T-helper 1 cell treated with Interleukin-12 subunit alpha and Interleukin-12 subunit beta and Interleukin-4 antibody, amounts not matched to agents 30 ng/mL and 1 ng/mL, for 36 hours (primary cell): ENCODE measurements around the gene ATP9A. TPM values are rescaled to one million over a fixed set of nuclear protein-coding genes. Genes with fewer than 3 reads are reported as not detected.
"Not testable (repeated sequence)": the region's sequence is repeated elsewhere in the genome, so short reads cannot be mapped to it uniquely, and the experiment has no call there.

ENCODE experiments used
- intact Hi-C: fragments of 100-400 bp; cut with micrococcal nuclease; formaldehyde crosslinking; loops from one replicate; pipeline ENCODE4 v1.15.1; 2024
- total RNA-seq: library from RNA; stranded (reverse); gene quantifications from 2 replicates; pipeline ENCODE4 v1.2.3, GENCODE V29; 2022

ATP9A gene
- total RNA-seq, 1 donor from 2014 or later: 3.2 TPM

DNA sequence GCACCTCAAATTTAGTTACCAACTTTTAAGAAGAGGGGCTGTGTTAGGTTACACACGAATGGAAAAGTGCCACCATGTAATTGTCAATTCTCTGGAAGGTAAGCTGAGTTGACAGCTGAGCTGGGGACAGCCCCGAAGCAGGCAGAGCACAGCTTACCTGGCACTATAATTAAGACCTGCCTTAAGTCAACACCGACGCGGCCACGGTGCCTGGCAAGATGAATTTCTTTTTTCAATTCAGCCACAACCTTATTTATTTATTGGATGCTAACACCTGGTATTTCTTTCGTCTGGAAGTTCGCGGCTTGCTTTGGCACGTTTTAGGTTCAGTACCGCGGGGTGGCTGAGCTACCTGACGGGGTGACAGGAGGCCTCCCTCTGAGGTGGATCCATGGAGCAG, 185.1 kb downstream of the ATP9A start:
- intact Hi-C loops: no loop called here

DNA sequence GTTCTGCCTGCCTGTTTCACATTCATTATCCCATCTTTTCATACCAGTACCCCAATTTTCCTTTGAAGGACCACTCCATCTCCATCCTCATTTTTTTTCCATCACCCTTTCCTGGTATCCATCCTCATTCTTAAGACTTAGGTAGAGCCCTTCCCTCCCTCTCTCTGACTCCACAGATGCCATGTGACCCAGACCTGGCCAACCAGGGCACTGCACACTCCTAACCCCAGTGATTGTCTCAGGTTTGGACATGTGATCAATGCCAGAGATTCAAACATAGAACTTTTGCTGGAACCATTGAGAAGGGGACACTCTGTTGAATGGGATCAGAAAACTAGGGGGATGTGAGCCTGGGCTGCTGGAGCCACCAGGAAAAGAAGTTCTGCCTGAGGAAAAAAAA, 186.6 kb downstream of the ATP9A start:
- intact Hi-C loops: no loop called here

DNA sequence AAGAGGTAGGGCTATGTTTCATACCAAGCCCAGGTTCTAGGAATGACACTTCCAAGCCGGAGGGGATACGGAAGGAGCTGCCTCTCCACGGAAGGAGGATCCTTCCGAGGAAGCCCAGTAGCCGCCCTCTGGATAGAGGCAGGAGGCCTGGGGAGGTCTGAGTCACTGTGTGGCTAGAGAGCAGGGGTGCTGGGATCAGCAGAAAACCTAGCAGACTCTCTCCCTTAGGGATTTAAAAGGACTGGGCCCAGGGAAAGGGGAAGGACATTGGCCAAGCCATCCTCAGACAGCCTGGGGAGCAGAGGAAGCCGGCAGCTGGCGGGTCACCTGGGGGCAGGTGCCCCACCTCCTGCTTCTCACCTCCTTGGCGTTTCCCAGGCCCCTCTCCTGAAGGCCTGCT, 189.1 kb downstream of the ATP9A start:
- intact Hi-C loops: no loop called here

DNA sequence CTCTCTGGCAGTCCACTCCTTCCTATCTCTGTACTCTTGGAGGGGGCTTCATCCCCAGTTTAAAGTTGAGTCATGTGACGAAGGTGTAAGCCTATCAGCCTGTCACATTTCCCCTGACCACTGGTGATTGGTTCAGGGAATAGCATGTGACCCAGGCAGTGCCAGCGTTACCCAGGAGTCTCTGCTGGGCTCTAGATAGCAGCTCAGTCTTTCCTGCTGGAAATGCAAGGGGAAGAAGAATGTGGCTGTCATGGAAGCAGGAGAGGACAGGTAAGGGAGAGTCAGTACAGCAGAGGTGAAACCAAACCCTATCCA, 190.1 kb downstream of the ATP9A start:
- intact Hi-C loops: no loop called here

DNA sequence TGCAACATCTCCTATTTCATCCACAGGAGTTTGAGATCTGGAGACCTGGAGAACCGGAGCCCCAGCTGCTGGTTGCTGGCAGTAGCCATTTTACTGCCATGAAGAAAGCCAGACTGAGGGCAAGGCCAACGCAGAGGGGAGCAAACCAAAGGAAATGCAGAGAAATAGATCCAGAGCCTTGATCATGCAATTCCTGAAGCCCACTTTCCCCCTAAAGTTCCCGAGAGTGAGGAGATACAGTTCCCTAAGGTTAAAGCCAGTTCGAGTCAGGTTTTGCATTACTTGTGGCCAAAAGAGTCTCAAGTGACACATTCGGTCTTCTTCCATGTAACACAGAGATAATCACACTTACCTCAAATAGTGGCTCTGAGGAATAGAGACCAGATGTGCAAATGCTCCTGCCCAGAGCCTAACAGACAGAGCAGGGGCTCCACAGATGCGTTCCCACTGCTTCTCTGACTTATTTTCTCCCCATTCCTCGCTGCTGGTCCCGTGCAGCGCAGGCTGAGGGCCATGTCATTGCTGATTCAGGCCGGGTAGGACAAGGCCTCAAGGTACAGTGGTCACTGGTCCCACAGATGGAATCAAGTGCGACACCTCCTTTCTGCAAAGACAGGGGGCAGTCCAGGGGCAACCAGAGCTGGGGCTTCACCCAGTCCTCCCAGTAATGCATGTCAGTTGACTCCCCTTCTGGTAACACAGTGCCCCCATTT, 190.6 kb downstream of the ATP9A start:
- intact Hi-C loops: no loop called here

DNA sequence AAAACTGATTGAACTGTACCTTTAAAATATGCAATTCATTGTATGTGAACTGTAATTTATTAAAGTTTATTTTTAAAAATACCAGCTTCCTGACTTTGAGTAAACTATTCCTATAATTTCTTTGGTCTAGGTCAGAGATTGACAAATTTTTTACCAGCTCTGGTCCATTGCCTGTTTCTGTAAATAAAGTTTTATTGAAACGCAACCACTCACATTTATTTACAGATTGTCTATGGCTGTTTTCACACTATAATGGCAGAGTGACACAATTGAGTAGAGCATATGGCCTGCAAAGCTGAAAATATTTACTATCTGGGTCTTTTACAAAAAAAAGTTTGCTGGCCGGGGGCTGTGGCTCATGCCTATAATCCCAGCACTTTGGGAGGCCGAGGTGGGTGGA, 192.7 kb downstream of the ATP9A start:
- intact Hi-C loops: no loop called here

DNA sequence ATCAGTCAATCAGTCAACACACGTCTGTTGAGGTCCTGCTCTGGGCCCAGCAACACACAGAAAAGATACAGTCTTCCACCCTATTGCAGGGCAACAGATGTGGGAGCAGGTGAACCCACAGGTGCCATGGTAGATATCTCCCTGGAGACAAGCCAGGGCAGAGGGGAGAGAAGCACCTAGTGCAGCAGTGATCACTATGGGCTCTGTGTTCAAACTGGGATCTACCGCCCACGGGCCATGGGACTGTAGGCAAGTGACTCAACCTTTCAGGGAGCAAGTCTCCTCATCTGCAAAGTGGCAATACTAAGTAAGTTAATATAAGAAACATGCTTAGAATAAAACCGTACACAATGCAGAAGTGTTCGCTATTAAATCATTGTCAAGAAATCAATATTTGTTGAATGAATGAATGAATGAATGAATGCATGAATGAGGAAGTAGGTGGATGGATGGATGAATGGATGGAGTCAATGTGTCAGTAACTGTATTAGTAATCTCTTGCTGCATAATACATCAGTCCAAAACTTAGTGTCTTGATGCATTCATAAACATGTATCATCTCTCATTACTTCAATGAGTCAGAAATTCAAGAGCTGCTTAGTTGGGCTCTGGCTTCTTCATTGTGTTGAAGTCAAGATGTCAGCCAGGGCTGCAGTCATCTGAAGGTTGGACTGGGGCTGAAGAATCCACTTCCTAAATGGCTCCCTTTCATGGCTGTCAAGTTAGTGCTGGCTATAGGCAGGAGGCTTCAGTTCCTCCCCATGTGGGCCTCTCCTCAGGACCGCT, 193.7 kb downstream of the ATP9A start:
- intact Hi-C loops: no loop called here

DNA sequence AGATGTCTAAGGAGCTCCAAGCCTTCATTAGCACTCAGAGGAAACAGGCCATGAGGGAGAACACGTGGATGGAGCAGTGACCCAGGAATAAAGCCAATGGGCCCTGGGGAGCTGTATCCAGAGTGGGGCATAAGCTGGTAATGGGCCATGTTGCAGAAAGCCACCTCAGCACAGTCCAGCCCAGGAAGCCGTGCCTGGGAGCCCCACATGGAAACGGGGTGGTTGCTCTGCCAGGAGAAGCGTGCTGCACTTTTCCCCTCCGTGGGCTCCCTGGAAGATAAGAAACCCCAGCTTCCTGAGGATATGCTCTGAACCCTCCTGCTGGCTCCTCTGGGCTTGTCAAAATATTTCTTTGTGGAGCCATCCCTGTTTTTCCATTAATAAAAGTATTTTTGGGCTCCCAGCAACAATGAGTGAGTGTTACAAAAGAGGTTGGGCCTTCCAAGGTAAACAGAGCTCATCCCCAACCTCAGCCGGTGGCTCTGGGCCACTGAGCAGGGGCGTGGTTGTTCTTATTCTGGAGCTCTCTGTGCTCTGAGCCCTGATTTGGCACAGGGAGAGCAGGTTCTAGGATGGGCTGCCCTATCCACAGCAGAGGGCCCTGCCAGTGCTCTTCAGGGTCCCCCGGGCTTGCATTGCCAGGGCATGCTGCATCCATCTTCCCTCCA, 194.5 kb downstream of the ATP9A start:
- intact Hi-C loops: no loop called here

DNA sequence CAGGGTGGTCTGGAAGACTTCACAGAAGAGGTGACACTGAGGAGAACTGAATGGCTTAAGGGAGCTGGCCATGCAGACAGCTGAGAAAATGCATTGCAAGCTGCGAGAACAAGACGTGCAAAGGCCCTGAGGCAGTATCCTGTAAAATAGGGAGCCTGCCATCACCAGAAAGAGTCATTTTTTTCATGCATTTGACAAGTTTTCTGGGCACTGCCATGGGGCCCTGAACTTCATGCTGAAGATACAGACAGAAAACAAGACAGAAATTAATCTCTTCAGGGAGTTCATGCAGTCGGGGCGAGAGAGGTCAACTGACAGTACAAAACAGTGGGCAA, 196.8 kb downstream of the ATP9A start:
- intact Hi-C loops: no loop called here

DNA sequence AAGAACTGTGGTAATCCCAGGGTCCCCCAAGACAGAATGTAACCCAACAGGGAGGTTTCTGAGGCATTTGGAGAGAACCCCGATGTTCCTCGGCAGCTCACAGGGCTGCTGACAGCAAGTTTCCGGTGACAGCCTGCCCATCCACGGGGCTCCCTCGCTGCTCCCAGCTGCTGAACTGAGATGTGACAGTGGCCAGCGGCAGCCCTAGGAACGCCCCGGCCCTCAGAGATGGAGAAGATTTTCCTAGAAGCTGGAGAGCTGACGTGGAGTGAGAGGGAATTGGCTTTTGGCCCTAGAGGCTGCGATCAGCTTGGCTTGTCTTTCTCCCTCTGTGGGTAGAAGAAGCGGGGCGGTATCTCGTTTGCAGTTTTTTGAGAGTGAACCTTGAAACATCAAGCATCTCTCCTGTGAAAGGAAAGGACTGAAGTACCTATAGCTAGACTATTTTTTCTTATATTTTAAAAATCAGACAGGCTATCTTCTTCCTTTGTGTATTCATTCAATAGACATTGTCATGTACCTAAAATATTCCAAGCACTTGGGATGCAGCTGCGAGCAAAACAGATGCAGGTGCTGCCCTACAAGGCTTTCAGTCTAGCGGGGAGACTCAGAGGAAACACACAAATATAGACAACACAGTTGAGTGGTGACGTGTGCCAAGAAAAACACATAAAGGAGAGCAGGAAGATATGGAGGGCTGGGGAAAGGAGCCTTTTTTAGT, 197.3 kb downstream of the ATP9A start:
- intact Hi-C loops: no loop called here

DNA sequence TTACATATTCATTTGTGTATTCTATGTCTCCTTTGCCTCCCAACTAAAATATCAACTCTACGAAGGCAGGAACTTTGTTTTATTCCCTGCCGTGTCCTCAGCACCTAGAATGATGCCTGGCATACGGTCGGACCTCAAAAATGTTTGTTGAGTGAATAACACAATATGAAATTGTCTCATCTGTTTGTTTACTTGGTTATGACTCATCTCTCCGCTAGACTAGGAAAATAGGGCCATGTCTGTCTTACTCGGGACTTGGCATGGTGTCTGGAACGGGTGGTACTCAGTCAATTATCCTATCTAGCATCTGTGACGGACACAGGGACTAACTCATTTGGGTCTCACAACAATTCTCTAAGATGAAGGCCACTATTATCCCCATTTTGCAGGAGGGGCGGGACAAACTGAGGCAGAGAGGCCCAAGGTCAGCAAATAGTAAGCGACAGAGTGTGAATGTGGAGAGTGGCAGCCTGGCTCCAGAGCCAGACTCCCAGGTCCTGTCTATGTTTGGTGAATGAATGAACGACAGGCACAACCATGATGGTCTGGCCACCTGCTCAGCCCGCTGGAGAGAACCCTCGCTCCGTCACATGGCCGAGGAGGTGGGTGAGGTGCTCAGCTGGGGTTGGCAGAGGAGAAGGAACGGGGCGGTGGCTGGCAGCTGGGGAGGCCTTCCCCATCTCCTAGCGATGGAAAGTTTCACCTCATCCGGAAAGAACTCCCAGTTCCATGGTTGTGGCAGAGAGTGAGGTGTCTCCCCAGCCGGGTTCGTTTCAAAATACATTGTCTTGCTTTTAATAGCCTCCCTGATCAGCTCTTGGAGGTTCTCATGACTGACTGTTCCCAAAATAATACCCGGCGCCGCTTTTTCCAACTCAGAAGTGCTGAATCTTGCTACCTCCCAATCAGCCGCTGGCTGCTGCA, 198.1 kb downstream of the ATP9A start:
- intact Hi-C loops: no loop called here

DNA sequence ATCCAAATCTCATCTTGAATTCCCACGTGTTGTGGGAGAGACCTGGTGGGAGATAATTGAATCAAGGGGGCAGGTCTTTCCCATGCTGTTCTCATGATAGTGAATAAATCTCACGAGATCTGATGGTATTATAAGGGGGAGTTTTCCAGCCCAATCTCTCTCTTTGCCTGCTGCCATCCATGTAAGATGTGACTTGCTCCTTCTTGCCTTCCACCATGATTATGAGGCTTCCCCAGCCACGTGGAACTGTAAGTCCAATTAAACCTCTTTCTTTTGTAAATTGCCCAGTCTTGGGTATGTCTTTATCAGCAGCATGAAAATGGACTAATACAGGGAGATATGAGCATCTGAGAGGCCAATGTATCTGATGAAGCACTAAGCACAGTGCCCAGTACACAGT, 199.7 kb downstream of the ATP9A start:
- intact Hi-C loops: not testable (repeated sequence)

DNA sequence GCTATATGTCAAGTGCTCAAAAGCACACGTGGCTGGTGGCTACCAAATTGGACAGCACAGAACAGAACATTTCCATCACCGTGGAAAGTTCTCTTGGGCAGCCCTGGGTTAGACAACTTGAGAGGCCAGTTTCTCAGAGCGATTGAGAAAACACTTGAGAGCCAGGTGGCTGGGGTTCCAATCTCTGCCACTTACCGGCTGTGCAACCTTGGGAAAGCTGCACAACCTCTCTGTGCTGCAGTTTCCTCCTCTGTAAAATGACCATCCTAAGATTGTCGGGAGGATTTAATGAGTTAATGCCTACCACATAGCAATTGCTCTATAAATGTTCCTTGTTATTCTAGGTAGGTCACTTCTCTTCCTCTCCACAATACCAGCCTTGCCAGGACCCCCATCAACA, 200.6 kb downstream of the ATP9A start:
- intact Hi-C loops: no loop called here

DNA sequence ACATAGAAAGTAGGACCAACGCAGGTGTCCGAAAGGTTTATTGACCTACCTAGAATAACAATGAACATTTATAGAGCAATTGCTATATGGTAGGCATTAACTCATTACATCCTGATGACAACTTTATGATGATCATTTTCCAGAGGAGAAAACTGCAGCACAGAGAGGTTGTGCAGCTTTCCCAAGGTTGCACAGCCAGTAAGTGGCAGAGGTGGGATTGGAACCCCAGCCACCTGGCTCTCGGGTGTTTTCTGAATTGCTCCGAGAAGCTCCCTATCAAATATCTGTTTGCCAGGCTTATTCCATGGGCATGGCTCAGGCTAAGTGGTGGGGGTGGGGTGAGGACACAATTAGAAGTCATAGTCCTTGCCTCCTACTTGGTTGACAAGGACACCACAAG, 201.6 kb downstream of the ATP9A start:
- intact Hi-C loops: no loop called here

DNA sequence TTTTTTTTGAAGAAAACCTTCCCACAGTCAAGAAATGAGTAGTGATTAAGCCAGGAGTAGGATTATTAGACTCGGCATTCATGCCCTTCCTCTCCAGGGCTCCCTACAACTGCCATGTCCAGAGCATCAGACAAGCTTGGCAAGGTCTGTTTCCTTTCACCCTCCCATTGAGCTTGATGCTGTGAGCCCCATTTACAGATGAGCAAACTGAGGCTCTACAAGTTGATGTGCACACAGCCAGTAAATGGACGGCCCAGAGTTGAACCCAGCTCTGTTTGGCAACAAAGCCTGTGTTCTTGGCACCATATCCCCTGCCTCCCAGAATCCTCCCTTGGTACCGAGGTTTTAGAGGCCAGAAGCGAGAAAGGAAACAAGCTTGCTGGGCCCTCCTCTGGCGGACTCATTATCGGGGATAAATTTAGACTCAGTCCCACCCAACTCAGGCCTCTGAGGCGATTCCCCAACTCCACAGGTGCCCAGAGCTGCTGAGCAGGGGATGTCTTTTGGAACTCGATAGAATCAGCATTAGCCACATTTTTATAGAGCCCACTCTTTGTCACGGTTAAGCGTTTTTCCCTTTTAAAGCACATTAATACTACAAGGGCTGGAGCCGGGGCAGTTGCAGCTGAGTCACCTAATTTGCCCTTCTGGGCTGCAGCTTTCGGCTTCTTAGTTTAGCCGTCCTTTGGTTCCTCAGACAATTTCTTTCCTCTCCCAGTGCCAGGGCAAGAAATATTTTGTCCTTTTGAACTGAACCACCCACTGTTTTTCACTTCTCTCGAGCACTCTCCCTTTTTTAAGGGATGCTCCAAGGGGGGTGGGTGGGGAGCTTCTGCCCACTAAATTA, 202.7 kb downstream of the ATP9A start:
- intact Hi-C loops: no loop called here

DNA sequence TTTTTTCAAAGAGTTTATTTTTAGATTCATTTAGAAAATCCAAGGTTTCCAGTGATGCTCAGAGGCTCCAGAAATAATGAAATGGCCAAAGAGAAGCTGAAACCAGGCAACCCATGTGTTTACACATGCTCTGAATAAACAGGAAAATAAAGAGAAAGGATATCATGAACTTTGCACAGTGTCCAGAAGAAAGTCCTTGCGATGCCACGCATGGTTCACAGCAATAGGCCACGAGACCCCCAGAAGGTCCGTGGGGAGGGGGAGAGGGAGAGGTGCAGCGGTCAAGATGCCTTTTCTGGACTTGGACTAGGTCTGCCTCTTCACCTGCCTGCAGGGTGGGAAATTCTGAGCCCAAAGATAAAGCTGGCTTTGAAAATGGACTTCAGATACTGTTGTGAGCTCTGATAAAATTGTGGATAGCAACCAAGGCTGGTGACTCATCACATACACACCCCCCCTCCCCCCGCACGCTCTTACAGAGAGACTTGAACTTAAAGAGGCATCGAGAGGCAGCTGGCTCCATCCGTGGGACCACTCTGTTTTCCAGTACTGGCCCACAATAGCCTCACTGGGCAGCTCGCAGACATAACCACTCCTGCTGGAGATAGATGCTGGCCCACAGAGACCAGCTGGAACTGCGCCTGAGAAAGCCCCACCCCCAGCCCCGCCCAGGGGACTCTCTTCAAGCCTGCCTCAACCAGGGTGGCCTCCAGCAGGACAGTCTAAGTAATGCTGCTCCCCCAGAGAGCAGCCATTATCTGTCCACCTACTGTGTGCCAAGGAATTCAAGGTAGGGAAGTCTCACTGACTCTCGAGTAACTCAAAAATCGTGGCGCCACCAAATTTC, 204.5 kb downstream of the ATP9A start:
- intact Hi-C loops: loop anchor here (2.0 kb wide), 1 partner anchor 23 kb away; no protein-coding TSS in a partner anchor

DNA sequence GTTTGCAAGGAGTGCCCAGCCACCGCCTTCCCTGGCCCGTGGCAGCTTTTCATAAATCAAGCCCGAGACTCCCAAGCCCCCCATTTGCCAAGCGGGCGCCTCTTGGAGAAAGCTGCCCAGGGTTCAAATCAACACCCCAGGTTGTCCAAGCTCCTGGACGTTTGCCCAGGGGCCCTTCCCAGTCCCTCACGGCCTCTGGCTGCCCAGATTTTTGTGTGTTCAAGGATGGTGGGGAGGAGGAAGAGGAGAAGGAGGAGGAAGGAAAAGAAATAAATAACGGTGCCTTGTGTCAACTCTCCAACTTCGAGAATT, 205.1 kb downstream of the ATP9A start:
- intact Hi-C loops: loop anchor here (2.0 kb wide), 1 partner anchor 22 kb away; no protein-coding TSS in a partner anchor

DNA sequence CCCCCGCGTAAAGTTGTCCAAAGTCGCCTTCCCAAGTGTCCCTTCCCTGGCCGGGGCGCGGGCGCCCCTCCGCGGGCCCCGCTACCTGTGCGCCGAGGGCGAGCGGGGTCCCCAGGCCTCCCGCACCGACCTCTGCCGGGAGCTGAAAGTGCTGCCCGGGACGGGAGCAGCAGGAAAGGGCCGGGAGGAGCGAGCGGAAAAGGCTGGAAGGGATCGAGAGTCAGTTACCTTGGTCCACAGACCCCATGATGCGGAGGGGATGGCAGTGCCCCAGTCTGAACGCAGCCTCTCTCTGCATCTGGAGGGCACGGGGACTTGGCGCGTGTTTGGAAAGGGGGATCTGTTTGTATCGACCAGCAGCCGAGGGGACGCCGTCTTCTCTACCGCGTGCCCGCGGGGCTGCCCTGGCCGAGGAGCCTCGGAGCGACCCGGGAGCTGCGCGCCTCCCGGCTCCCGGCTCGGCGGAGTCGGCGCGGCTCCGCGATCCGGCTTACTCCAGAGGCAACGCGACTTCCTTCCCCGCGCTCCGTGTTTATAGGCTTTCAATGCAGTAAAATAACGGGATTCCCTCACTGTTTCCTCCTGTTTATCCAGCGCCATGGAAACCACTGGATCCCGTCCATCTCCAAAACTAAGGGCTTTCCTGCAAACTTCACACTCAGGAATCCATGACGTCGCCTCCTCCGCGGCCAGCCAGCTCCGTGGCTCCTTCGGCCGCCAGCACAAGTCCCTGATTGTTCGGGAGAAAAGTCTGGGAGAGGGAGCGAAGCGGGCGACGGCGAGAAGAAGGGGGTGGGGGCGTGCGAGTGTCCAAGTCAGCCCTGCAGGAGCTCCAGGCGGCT, 205.6 kb downstream of the ATP9A start:
- intact Hi-C loops: loop anchor here (2.0 kb wide), 1 partner anchor 22 kb away; no protein-coding TSS in a partner anchor
